Gastroesophageal sphincter (tissue), 4 donors: Measurements from ENCODE around the gene PNCK. TPM values are rescaled to one million over a fixed set of nuclear protein-coding genes. Genes with fewer than 3 reads are reported as not detected.

ENCODE experiments used
- ATAC-seq: fragments of 150-250 bp; one replicate; pipeline ENCODE4 v1.9.1; 2016; ENCODE audit warnings: mild to moderate bottlenecking, moderate library complexity
- H3K27ac ChIP-seq, 4 donors: fragments of 200-600 bp; sonication (generic) in 3 of 4; 1 replicate in 3 of 4; 2 replicates in 1 of 4; pipeline ENCODE4 v1.5.1; 2016 to 2019
- H3K27me3 ChIP-seq: fragments of 200-600 bp; sonication (generic); one replicate; pipeline ENCODE4 v1.5.1; 2019
- H3K36me3 ChIP-seq, 2 donors: fragments of 200-600 bp; sonication (generic); one replicate each; pipeline ENCODE4 v1.5.1; 2019; ENCODE audit warnings: control low read depth in 1 of 2
- H3K4me1 ChIP-seq, 3 donors: fragments of 200-600 bp; sonication (generic); 1 replicate in 2 of 3; 2 replicates in 1 of 3; pipeline ENCODE4 v1.5.1; 2016 to 2019; ENCODE audit warnings: control low read depth in 2 of 3
- H3K4me3 ChIP-seq, 2 donors: fragments of 200-600 bp; sonication (generic); one replicate each; pipeline ENCODE4 v1.5.1; 2019; ENCODE audit warnings: mild to moderate bottlenecking in 1 of 2, moderate library complexity in 1 of 2
- H3K9me3 ChIP-seq, 3 donors: fragments of 200-600 bp; sonication (generic); one replicate each; pipeline ENCODE4 v1.5.1; 2017 to 2019; ENCODE audit warnings: control low read depth in 2 of 3
- EP300 ChIP-seq: sonication (generic); formaldehyde crosslinking; IDR thresholded peaks from one replicate; pipeline ENCODE4 v1.6.1; 2017; ENCODE audit warnings: antibody characterized with exemption, mild to moderate bottlenecking
- POLR2A ChIP-seq, 2 donors: fragments of 450-650 bp; IDR thresholded peaks; one replicate each; pipeline ENCODE4 v1.6.1; 2017; ENCODE audit warnings: antibody characterized with exemption in 2 of 2, mild to moderate bottlenecking in 2 of 2, moderate library complexity in 1 of 2
- POLR2AphosphoS5 ChIP-seq: sonication (generic); formaldehyde crosslinking; IDR thresholded peaks from one replicate; pipeline ENCODE4 v1.6.1; 2017; ENCODE audit warnings: antibody characterized with exemption
- WGBS, 2 donors: methylation state at CpG; one replicate each; pipeline ENCODE4 v1.1.5; 2018; ENCODE audit warnings: low coverage in 1 of 2; 5-methylcytosine and 5-hydroxymethylcytosine counted together
- total RNA-seq, 4 donors: library from RNA; depleted of rRNA; stranded (reverse); fragments of >200 nt; gene quantifications; one replicate each; pipeline ENCODE4 v1.1.0, GENCODE V29; 2016
- TF ChIP-seq, protein P1 (sequence below), 4 experiments: fragments of 200-600 bp in 2 of 4; fragments of 450-650 bp in 2 of 4; sonication (generic) in 1 of 4; IDR thresholded peaks; one replicate each; pipeline ENCODE4 v1.5.1; 2017 to 2019; ENCODE audit warnings: antibody characterized with exemption in 4 of 4, mild to moderate bottlenecking in 2 of 4, moderate library complexity in 2 of 4

The PNCK gene
- total RNA-seq, 4 donors from 2014 or later, result 14.4 to 55.9 (median 30.1) TPM

DNA sequence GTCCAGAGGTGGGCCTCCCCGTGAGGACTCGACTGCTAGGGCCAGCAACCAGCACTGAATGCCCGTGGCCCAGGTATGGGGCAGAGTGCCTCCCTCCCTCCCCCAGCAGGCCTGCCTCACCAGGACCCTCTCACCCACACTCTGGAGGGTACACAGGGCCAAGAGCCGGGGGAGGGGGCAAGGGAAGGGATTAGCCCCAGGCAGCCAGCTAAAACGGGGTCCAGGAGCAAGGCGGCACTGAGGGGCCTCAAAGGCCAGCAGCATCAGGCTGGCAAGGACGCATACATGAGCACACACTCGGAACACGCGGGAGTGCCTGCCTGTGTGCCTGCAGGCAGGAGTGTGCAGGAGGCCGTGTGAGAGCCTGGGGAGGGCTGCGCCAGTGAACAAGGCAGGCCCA lies 44.9 kb downstream of the PNCK start:
- Histone ChIP-seq H3K4me3 (no peak overlapping the region), H3K9me3 (no peaks in the 10 kb centered on the region), H3K36me3 (no peaks in the 10 kb centered on the region), H3K27me3 (no peaks in the 10 kb centered on the region), H3K27ac (no peak overlapping the region), H3K4me1 (no peaks in the 10 kb centered on the region)
- no CpG with 5 or more reads among the region's 12 CpGs for WGBS, 2 donors
- TF ChIP-seq POLR2A (IDR thresholded peaks at IDR 0.05), result no peak
- no peak for TF ChIP-seq EP300
- TF ChIP-seq, protein P1, sequence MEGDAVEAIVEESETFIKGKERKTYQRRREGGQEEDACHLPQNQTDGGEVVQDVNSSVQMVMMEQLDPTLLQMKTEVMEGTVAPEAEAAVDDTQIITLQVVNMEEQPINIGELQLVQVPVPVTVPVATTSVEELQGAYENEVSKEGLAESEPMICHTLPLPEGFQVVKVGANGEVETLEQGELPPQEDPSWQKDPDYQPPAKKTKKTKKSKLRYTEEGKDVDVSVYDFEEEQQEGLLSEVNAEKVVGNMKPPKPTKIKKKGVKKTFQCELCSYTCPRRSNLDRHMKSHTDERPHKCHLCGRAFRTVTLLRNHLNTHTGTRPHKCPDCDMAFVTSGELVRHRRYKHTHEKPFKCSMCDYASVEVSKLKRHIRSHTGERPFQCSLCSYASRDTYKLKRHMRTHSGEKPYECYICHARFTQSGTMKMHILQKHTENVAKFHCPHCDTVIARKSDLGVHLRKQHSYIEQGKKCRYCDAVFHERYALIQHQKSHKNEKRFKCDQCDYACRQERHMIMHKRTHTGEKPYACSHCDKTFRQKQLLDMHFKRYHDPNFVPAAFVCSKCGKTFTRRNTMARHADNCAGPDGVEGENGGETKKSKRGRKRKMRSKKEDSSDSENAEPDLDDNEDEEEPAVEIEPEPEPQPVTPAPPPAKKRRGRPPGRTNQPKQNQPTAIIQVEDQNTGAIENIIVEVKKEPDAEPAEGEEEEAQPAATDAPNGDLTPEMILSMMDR (IDR thresholded peaks at IDR 0.05), result no peak
- TF ChIP-seq POLR2AphosphoS5, result no peak
- no peak for ATAC-seq

DNA sequence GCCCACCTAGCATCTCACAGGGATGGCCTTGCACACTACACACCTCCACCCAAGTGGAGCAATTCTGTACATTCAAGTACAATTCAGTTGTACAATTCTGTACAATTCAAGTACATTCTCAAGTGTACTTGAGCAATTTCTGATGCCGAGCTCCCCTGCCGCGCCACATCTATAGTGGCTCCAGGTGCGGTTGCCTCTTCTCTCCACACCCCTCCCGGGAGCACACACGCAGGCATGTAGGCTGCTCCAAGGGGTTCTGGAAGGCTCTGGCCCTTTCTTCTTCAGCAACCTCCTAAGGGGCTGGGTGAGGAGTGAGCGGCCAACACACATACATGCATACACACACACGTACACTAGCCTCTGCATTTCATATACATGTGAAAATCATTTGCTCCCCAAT lies 45.5 kb downstream of the PNCK start:
- ATAC-seq, result no peak
- TF ChIP-seq POLR2A (IDR thresholded peaks at IDR 0.05), result no peak
- Histone ChIP-seq H3K36me3 (no peaks in the 10 kb centered on the region), H3K27ac (no peak overlapping the region), H3K9me3 (no peaks in the 10 kb centered on the region), H3K4me1 (no peaks in the 10 kb centered on the region), H3K4me3 (no peak overlapping the region), H3K27me3 (no peaks in the 10 kb centered on the region)
- WGBS, 2 donors, result no CpG with 5 or more reads among the region's 8 CpGs

GRCh38 chrX:153627675-153628111 lies 45.9 kb downstream of the PNCK start:
- no peak for ATAC-seq
- Histone ChIP-seq H3K4me3 (no peak overlapping the region), H3K27ac (no peak overlapping the region)

DNA sequence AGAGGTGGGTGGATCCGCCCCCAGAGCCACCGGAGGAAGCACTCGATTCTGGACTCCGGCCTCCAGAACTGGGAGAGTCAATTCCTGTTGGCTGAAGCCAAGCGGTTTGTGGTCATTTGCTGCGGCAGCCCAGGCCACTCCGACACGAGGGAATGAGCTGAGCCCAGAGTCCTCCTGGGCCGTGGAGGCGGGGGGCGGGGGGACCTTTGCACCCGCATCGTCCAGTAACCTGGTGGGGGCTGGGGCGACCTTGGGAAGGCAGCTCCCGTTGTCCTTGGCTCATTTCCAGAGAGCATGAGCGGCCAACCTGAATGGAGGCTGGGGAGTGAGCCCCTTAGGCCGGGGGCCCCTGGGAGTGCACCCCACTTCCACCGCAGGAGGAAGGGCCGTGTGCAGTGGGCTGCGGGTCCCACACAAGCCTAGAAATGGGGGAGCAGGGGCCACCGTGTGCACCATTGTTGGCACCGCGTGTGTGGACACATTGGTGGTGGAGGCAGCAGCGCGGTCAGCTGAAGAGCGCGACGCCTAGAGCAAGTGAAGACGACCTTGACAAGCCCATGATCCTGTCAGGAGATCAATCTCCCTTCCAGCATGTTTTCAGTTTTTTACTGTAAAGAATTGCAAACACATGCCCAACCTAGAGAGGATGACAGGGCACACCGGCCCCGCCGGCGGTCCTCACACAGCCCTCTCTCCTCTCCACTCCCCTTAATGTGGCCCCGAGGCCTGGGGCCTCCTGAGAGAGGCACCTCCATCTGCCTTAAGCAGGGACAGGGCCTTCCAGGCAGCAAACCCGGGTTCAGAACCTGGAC lies 46.5 kb downstream of the PNCK start:
- no peak for ATAC-seq
- Histone ChIP-seq H3K27ac (no peak overlapping the region), H3K9me3 (no peaks in the 10 kb centered on the region), H3K36me3 (no peaks in the 10 kb centered on the region), H3K4me1 (no peaks in the 10 kb centered on the region), H3K4me3 (no peak overlapping the region), H3K27me3 (no peaks in the 10 kb centered on the region)
- WGBS, 2 donors, result 64% methylated on average over 7 of the region's 35 CpGs; no CpG with 5 or more reads in 1 of the 2 donors
- no peak for TF ChIP-seq POLR2AphosphoS5
- TF ChIP-seq POLR2A (IDR thresholded peaks at IDR 0.05), result no peak
- no peak for TF ChIP-seq EP300
- TF ChIP-seq, protein P1 (IDR thresholded peaks at IDR 0.05), result no peak

More at GRCh38 chrX:153627675-153628111, 45.9 kb downstream of the PNCK start:
- Histone ChIP-seq H3K36me3 (no peaks in the 10 kb centered on the region), H3K4me1 (no peaks in the 10 kb centered on the region), H3K9me3 (no peaks in the 10 kb centered on the region), H3K27me3 (no peaks in the 10 kb centered on the region)
- no CpG with 5 or more reads among the region's 15 CpGs for WGBS, 2 donors
- no peak for TF ChIP-seq EP300
- TF ChIP-seq POLR2A (IDR thresholded peaks at IDR 0.05), result no peak
- TF ChIP-seq, protein P1 (IDR thresholded peaks at IDR 0.05), result no peak
- TF ChIP-seq POLR2AphosphoS5, result no peak

- Histone ChIP-seq H3K36me3 (no peaks in the 10 kb centered on the region), H3K27me3 (no peaks in the 10 kb centered on the region), H3K27ac (no peak overlapping the region), H3K4me1 (no peaks in the 10 kb centered on the region), H3K9me3 (no peaks in the 10 kb centered on the region), H3K4me3 (no peak overlapping the region)
- WGBS, 2 donors, result 100% methylated on average over 1 of the region's 16 CpGs; no CpG with 5 or more reads in 1 of the 2 donors
- no peak for ATAC-seq
- TF ChIP-seq, protein P1 (IDR thresholded peaks at IDR 0.05), result no peak
- TF ChIP-seq EP300 (no peak), POLR2AphosphoS5 (no peak), POLR2A (IDR thresholded peaks at IDR 0.05) (no peak)
Measured at GRCh38 chrX:153626025-153626633, 47.5 kb downstream of the PNCK start.
